ENCODE measurements around the gene PAX9.

- TF ChIP-seq CTCF (IDR thresholded peaks at IDR 0.05) (no peak), ZFX (IDR thresholded peaks at IDR 0.05; ENCODE audit: borderline replicate concordance) (no peak)
These were observed 55.0 kb downstream of the PAX9 start for GRCh38 chr14:36716614-36717184.

Measured in 22Rv1 (cell line).